ENCODE results near the gene MUC15.

The MUC15 gene

GRCh38 chr11:26572770-26573402 lies 823 bp upstream of the MUC15 start:
- Histone ChIP-seq H3K36me3 (ENCODE audit: control insufficient read depth, insufficient read depth, low read length, severe bottlenecking) (no peaks in the 10 kb centered on the region), H3K9me3 (ENCODE audit: control insufficient read depth, low read length) (no peaks in the 10 kb centered on the region), H3K27me3 (replicated peaks; ENCODE audit: control insufficient read depth, insufficient read depth, low read length) (no peaks in the 10 kb centered on the region), H3K4me3 (ENCODE audit: low read length) (no peak overlapping the region), H3K9ac (ENCODE audit: low read length) (no peak overlapping the region), H3K4me1 (ENCODE audit: control insufficient read depth, insufficient read depth, low read length) (no peaks in the 10 kb centered on the region)
- peak; percentile 7 for DNase-seq (ENCODE audit: low read depth)

GRCh38 chr11:26569646-26570045 lies 2.4 kb downstream of the MUC15 start:
- Histone ChIP-seq H3K9ac (ENCODE audit: low read length) (no peak overlapping the region), H3K36me3 (ENCODE audit: control insufficient read depth, insufficient read depth, low read length, severe bottlenecking) (no peaks in the 10 kb centered on the region), H3K27me3 (replicated peaks; ENCODE audit: control insufficient read depth, insufficient read depth, low read length) (no peaks in the 10 kb centered on the region), H3K4me3 (ENCODE audit: low read length) (no peak overlapping the region), H3K9me3 (ENCODE audit: control insufficient read depth, low read length) (no peaks in the 10 kb centered on the region), H3K4me1 (ENCODE audit: control insufficient read depth, insufficient read depth, low read length) (no peaks in the 10 kb centered on the region)
- DNase-seq (ENCODE audit: low read depth) = no peak

GRCh38 chr11:26558190-26558589 lies 13.9 kb downstream of the MUC15 start:
- Histone ChIP-seq H3K9ac (ENCODE audit: low read length) (no peak overlapping the region), H3K4me1 (ENCODE audit: control insufficient read depth, insufficient read depth, low read length) (no peaks in the 10 kb centered on the region), H3K4me3 (ENCODE audit: low read length) (no peak overlapping the region), H3K27me3 (replicated peaks; ENCODE audit: control insufficient read depth, insufficient read depth, low read length) (no peaks in the 10 kb centered on the region), H3K9me3 (ENCODE audit: control insufficient read depth, low read length) (no peaks in the 10 kb centered on the region), H3K36me3 (ENCODE audit: control insufficient read depth, insufficient read depth, low read length, severe bottlenecking) (no peaks in the 10 kb centered on the region)
- no peak for DNase-seq (ENCODE audit: low read depth)

- DNase-seq (ENCODE audit: low read depth) = no peak
- H3K9me3 ChIP-seq (ENCODE audit: control insufficient read depth, low read length) = no peaks in the 10 kb centered on the region
- H3K27me3 ChIP-seq (replicated peaks; ENCODE audit: control insufficient read depth, insufficient read depth, low read length) = no peaks in the 10 kb centered on the region
- H3K9ac ChIP-seq (ENCODE audit: low read length) = no peak overlapping the region
- H3K36me3 ChIP-seq (ENCODE audit: control insufficient read depth, insufficient read depth, low read length, severe bottlenecking) = no peaks in the 10 kb centered on the region
- no peak overlapping the region for H3K4me3 ChIP-seq (ENCODE audit: low read length)
- no peaks in the 10 kb centered on the region for H3K4me1 ChIP-seq (ENCODE audit: control insufficient read depth, insufficient read depth, low read length)
These were observed 14.4 kb downstream of the MUC15 start for GRCh38 chr11:26557666-26558065.

GRCh38 chr11:26556582-26556981 lies 15.5 kb downstream of the MUC15 start:
- Histone ChIP-seq H3K36me3 (ENCODE audit: control insufficient read depth, insufficient read depth, low read length, severe bottlenecking) (no peaks in the 10 kb centered on the region), H3K4me3 (ENCODE audit: low read length) (no peak overlapping the region), H3K27me3 (replicated peaks; ENCODE audit: control insufficient read depth, insufficient read depth, low read length) (no peaks in the 10 kb centered on the region), H3K4me1 (ENCODE audit: control insufficient read depth, insufficient read depth, low read length) (no peaks in the 10 kb centered on the region), H3K9me3 (ENCODE audit: control insufficient read depth, low read length) (no peaks in the 10 kb centered on the region), H3K9ac (ENCODE audit: low read length) (no peak overlapping the region)
- DNase-seq (ENCODE audit: low read depth) = no peak

GRCh38 chr11:26554455-26554854 lies 17.6 kb downstream of the MUC15 start:
- Histone ChIP-seq H3K36me3 (ENCODE audit: control insufficient read depth, insufficient read depth, low read length, severe bottlenecking) (no peaks in the 10 kb centered on the region), H3K9ac (ENCODE audit: low read length) (no peak overlapping the region), H3K4me1 (ENCODE audit: control insufficient read depth, insufficient read depth, low read length) (no peaks in the 10 kb centered on the region), H3K9me3 (ENCODE audit: control insufficient read depth, low read length) (no peaks in the 10 kb centered on the region), H3K4me3 (ENCODE audit: low read length) (no peak overlapping the region), H3K27me3 (replicated peaks; ENCODE audit: control insufficient read depth, insufficient read depth, low read length) (no peaks in the 10 kb centered on the region)
- DNase-seq (ENCODE audit: low read depth) = no peak

- DNase-seq (ENCODE audit: low read depth) = no peak
These were observed 18.9 kb downstream of the MUC15 start for GRCh38 chr11:26553182-26553581.

GRCh38 chr11:26551186-26551801 lies 20.8 kb downstream of the MUC15 start:
- Histone ChIP-seq H3K4me3 (ENCODE audit: low read length) (no peak overlapping the region), H3K27me3 (replicated peaks; ENCODE audit: control insufficient read depth, insufficient read depth, low read length) (no peaks in the 10 kb centered on the region), H3K4me1 (ENCODE audit: control insufficient read depth, insufficient read depth, low read length) (no peaks in the 10 kb centered on the region), H3K36me3 (ENCODE audit: control insufficient read depth, insufficient read depth, low read length, severe bottlenecking) (no peaks in the 10 kb centered on the region), H3K9me3 (ENCODE audit: control insufficient read depth, low read length) (no peaks in the 10 kb centered on the region), H3K9ac (ENCODE audit: low read length) (no peak overlapping the region)
- peak; percentile 63 for DNase-seq (ENCODE audit: low read depth)

More at GRCh38 chr11:26553182-26553581, 18.9 kb downstream of the MUC15 start:
- H3K4me3 ChIP-seq (ENCODE audit: low read length) = no peak overlapping the region
- no peaks in the 10 kb centered on the region for H3K27me3 ChIP-seq (replicated peaks; ENCODE audit: control insufficient read depth, insufficient read depth, low read length)
- no peaks in the 10 kb centered on the region for H3K9me3 ChIP-seq (ENCODE audit: control insufficient read depth, low read length)
- no peaks in the 10 kb centered on the region for H3K36me3 ChIP-seq (ENCODE audit: control insufficient read depth, insufficient read depth, low read length, severe bottlenecking)
- H3K9ac ChIP-seq (ENCODE audit: low read length) = no peak overlapping the region
- no peaks in the 10 kb centered on the region for H3K4me1 ChIP-seq (ENCODE audit: control insufficient read depth, insufficient read depth, low read length)

GRCh38 chr11:26550022-26550421 lies 22.0 kb downstream of the MUC15 start:
- no peaks in the 10 kb centered on the region for H3K4me1 ChIP-seq (ENCODE audit: control insufficient read depth, insufficient read depth, low read length)
- H3K27me3 ChIP-seq (replicated peaks; ENCODE audit: control insufficient read depth, insufficient read depth, low read length) = no peaks in the 10 kb centered on the region
- no peaks in the 10 kb centered on the region for H3K36me3 ChIP-seq (ENCODE audit: control insufficient read depth, insufficient read depth, low read length, severe bottlenecking)
- H3K9ac ChIP-seq (ENCODE audit: low read length) = no peak overlapping the region
- no peak overlapping the region for H3K4me3 ChIP-seq (ENCODE audit: low read length)
- no peak for DNase-seq (ENCODE audit: low read depth)
- H3K9me3 ChIP-seq (ENCODE audit: control insufficient read depth, low read length) = no peaks in the 10 kb centered on the region

- no peak for DNase-seq (ENCODE audit: low read depth)
- H3K9me3 ChIP-seq (ENCODE audit: control insufficient read depth, low read length) = no peaks in the 10 kb centered on the region
- no peaks in the 10 kb centered on the region for H3K36me3 ChIP-seq (ENCODE audit: control insufficient read depth, insufficient read depth, low read length, severe bottlenecking)
- H3K4me3 ChIP-seq (ENCODE audit: low read length) = no peak overlapping the region
- H3K4me1 ChIP-seq (ENCODE audit: control insufficient read depth, insufficient read depth, low read length) = no peaks in the 10 kb centered on the region
- H3K9ac ChIP-seq (ENCODE audit: low read length) = no peak overlapping the region
- H3K27me3 ChIP-seq (replicated peaks; ENCODE audit: control insufficient read depth, insufficient read depth, low read length) = no peaks in the 10 kb centered on the region
These were observed 22.9 kb downstream of the MUC15 start for GRCh38 chr11:26549176-26549575.

- Histone ChIP-seq H3K36me3 (ENCODE audit: control insufficient read depth, insufficient read depth, low read length, severe bottlenecking) (no peaks in the 10 kb centered on the region), H3K9ac (ENCODE audit: low read length) (no peak overlapping the region), H3K4me1 (ENCODE audit: control insufficient read depth, insufficient read depth, low read length) (no peaks in the 10 kb centered on the region), H3K9me3 (ENCODE audit: control insufficient read depth, low read length) (no peaks in the 10 kb centered on the region), H3K27me3 (replicated peaks; ENCODE audit: control insufficient read depth, insufficient read depth, low read length) (no peaks in the 10 kb centered on the region), H3K4me3 (ENCODE audit: low read length) (no peak overlapping the region)
- DNase-seq (ENCODE audit: low read depth) = no peak
These were observed 30.2 kb downstream of the MUC15 start for GRCh38 chr11:26541870-26542269.

GRCh38 chr11:26539517-26539916 lies 32.5 kb downstream of the MUC15 start:
- Histone ChIP-seq H3K9me3 (ENCODE audit: control insufficient read depth, low read length) (no peaks in the 10 kb centered on the region), H3K4me1 (ENCODE audit: control insufficient read depth, insufficient read depth, low read length) (no peaks in the 10 kb centered on the region), H3K36me3 (ENCODE audit: control insufficient read depth, insufficient read depth, low read length, severe bottlenecking) (no peaks in the 10 kb centered on the region), H3K9ac (ENCODE audit: low read length) (no peak overlapping the region), H3K27me3 (replicated peaks; ENCODE audit: control insufficient read depth, insufficient read depth, low read length) (no peaks in the 10 kb centered on the region), H3K4me3 (ENCODE audit: low read length) (no peak overlapping the region)
- no peak for DNase-seq (ENCODE audit: low read depth)
